ENCODE measurements around the gene KIAA0825. TPM values are rescaled to one million over a fixed set of nuclear protein-coding genes. Genes with fewer than 3 reads are reported as not detected.

Gene KIAA0825
- total RNA-seq, 1 donor from 2014 or later, result 0.92 TPM

DNA sequence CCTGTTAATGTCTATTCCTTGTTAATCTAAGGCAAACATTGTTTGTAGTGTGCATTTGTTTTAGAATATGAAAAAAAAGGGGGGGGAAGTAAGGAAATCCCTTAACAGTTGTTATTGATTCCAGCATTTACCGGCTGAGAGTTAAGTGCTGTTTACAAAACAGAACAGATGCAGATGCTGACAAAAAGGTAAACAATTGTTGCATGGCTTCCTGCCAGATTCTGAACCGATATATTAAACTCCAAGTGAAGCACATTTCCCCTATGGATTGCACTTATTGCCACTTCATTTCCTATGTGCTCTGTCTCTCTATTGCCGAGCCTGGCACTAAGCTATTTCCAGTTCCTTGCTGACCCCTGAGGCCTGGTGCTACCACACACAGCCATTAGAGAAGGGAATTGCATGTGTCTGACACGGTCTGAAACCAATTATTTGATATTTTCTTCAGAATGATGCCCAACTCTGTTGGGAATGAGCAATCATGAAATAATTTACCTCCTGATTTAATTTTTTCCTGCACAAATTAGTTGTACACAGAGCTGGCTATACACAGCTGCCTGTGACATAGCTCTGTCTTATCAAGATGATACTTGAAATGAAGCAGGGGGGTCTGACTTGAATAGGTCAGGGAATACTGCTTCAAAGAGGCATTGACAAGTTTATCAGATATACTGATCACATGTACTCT lies 109.8 kb downstream of the KIAA0825 start:
- no peak for DNase-seq (ENCODE audit: low read depth)
- TF ChIP-seq, protein P1, sequence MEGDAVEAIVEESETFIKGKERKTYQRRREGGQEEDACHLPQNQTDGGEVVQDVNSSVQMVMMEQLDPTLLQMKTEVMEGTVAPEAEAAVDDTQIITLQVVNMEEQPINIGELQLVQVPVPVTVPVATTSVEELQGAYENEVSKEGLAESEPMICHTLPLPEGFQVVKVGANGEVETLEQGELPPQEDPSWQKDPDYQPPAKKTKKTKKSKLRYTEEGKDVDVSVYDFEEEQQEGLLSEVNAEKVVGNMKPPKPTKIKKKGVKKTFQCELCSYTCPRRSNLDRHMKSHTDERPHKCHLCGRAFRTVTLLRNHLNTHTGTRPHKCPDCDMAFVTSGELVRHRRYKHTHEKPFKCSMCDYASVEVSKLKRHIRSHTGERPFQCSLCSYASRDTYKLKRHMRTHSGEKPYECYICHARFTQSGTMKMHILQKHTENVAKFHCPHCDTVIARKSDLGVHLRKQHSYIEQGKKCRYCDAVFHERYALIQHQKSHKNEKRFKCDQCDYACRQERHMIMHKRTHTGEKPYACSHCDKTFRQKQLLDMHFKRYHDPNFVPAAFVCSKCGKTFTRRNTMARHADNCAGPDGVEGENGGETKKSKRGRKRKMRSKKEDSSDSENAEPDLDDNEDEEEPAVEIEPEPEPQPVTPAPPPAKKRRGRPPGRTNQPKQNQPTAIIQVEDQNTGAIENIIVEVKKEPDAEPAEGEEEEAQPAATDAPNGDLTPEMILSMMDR (conservative IDR thresholded peaks at IDR 0.05; ENCODE audit: low read depth, low read length), result no peak
- no peak overlapping the region for H3K4me3 ChIP-seq (ENCODE audit: low read depth, low read length)

DNA sequence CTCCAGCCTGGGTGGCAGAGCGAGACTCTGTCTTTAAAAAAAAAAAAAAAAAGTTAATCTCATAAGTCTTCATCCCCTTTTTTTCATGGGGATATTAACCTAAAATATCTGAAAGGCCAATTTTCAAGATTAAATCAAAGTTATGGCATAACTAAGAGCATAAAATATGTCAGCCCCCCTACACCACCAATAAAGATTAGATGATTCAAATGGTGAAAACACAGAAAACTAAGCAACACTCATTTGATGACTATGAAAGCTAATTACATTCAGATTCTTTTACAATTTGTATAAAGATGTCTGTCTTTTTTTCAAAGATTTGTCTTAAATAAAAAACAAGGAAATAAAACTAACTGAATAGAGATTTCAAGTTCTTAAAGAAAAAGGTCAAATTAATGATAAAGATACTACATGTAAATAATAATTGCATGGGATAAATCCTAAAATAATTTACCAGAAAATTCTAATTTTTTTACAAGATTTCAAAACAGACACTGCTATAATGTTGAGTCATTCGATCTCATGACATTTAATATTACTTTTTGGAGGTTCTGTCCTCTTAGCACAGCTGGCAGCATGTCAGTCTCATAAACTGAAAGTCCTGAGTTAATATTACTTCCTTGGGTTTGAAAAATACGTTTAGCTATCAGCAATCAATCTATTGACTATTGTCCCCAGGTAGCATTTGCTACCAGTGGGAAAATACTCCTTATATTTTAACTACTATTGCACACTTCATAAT lies 112.9 kb downstream of the KIAA0825 start:
- TF ChIP-seq, protein P1 (conservative IDR thresholded peaks at IDR 0.05; ENCODE audit: low read depth, low read length), result no peak
- no peak overlapping the region for H3K4me3 ChIP-seq (ENCODE audit: low read depth, low read length)
- DNase-seq (ENCODE audit: low read depth), result no peak

DNA sequence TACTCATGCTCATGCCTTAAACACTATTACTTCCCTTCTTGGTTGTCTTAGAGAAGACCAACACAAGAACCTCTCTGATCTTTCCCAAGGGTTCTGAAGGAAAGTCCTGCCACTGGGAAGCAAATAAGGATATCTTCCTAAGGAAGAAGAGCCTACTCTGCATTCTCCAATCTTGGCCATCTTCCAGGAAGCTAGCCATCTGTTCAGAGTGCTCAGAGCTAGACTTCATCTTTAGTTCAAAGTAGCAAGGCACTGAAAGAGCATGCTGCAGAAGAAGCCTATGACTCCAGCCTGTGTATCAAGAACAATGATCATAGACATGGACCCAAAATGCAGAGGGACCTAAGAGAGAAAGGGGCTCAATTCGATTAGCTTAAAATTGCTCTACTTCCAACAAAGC lies 114.7 kb downstream of the KIAA0825 start:
- DNase-seq (ENCODE audit: low read depth), result no peak
- H3K4me3 ChIP-seq (ENCODE audit: low read depth, low read length), result no peak overlapping the region
- TF ChIP-seq, protein P1 (conservative IDR thresholded peaks at IDR 0.05; ENCODE audit: low read depth, low read length), result no peak

DNA sequence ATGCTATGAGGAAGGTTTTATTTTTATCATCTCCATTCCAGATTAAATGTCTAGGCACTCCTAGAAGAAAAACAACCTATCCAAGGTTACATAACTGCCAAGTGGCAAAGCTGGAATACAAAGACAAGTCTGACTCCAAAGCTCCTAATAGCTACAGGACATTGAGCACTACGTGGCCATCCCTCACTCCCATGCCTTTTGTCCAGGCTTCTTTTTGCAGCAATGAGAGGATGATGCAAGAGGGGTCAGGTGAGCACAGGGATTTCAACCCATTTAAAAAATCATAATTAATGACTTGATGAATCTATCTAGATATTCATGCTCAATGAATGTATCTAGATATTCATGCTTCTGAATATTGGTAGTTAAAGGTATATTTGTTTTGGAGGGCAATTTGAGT lies 117.0 kb downstream of the KIAA0825 start:
- TF ChIP-seq, protein P1 (conservative IDR thresholded peaks at IDR 0.05; ENCODE audit: low read depth, low read length), result no peak
- no peak overlapping the region for H3K4me3 ChIP-seq (ENCODE audit: low read depth, low read length)
- DNase-seq (ENCODE audit: low read depth), result no peak

DNA sequence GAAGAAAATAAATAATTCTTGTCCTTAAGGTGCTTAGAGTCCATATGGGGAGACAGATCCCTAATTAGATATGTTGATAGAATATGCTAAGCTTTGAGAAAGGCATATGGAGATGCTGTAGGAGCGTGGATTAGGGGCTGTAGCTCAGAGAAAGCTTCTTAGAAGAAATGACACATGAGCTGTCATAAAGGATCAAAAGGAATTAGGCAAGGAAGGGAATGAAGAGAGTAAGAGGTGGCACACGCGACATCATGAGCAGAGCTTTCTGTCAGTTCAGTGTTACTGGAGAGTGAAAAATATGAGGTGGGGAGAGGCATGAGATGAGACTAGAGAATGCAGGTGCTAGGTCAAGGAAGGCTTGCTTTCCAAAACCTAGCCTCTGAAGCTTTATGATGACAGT lies 118.6 kb downstream of the KIAA0825 start:
- TF ChIP-seq, protein P1 (conservative IDR thresholded peaks at IDR 0.05; ENCODE audit: low read depth, low read length), result no peak
- DNase-seq (ENCODE audit: low read depth), result no peak
- H3K4me3 ChIP-seq (ENCODE audit: low read depth, low read length), result no peak overlapping the region

DNA sequence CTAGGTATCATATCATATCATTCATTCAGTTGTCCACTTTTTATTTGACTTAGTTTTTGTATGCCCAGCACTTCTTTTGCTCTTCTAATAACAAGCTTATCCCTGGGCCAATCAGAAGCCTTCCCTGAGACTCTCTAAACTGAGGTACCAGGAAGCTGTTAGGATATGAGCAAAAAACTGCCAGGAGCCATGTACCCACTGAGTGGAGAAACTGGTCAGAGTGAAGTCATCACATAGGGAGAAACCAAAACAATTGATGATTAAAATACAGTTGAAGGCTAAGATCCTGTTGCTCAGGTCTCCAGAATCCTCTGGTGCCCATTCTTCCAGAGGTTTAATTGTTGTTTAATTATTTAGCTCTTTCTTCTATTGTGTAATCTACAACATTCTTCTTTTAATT lies 120.2 kb downstream of the KIAA0825 start:
- no peak overlapping the region for H3K4me3 ChIP-seq (ENCODE audit: low read depth, low read length)
- no peak for DNase-seq (ENCODE audit: low read depth)
- TF ChIP-seq, protein P1 (conservative IDR thresholded peaks at IDR 0.05; ENCODE audit: low read depth, low read length), result no peak

Measured in epithelial cell of proximal tubule (primary cell).